ENCODE results near the gene TGFB1. TPM values are rescaled to one million over a fixed set of nuclear protein-coding genes. Genes with fewer than 3 reads are reported as not detected.

Gene TGFB1
- total RNA-seq (2021; fragmentation: NEBNext Ultra II Directional; extraction: Animal tissue kit (Norgen Biotek cat#: 25700)): 100 to 1,000 TPM; 150 to 163 (median 158) TPM
- long read RNA-seq, partial matches to known transcripts: 1 of 16 reads
- long read RNA-seq, other reads (novel, unspliced or antisense): 14 of 16 reads

DNA sequence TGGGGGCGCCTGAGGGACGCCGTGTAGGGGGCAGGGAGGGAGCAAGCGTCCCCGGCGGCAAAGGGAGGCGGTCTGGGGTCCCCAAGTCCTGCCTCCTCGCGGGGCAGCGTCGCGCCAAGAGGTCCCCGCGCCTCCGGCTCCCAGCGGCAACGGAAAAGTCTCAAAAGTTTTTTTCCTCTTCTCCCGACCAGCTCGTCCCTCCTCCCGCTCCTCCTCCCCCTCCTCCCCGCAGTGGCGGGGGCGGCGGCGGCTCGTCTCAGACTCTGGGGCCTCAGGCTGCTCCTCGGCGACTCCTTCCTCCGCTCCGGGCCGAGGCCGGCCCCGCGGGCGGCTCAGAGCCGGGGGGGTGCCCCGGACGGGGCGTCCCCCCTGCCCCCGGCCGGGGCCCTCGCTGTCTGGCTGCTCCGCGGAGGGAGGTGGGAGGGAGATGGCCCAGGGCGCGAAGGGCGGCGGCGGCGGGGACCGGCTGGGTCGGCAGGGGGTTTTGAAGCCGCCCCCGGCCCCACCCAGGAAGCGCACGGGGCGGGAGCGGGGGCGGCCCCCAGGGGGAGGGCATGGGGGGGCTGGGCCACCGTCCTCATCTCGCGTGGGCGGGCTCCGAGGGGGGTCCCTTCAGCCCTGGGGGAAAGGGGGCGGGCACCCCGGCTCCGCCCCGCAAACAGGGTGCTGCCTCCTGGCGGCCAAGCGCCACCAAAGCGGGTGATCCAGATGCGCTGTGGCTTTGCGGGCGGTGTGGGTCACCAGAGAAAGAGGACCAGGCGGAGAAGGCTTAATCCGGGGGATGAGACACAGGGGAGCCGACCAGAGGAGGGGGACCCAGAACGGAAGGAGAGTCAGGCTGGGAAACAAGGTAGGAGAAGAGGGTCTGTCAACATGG, at the start of gene TGFB1:
TSS of gene TGFB1 (minus strand) at position 457 of the 877 bp plus-strand sequence. CDS start 878 bp downstream, outside the sequence.
- H3K27me3 Mint-ChIP-seq (ENCODE audit: insufficient read depth): no peaks in the 10 kb centered on the region
- H3K4me1 Mint-ChIP-seq (ENCODE audit: low read depth): peaks cover 30% of the 10 kb centered on the region

DNA sequence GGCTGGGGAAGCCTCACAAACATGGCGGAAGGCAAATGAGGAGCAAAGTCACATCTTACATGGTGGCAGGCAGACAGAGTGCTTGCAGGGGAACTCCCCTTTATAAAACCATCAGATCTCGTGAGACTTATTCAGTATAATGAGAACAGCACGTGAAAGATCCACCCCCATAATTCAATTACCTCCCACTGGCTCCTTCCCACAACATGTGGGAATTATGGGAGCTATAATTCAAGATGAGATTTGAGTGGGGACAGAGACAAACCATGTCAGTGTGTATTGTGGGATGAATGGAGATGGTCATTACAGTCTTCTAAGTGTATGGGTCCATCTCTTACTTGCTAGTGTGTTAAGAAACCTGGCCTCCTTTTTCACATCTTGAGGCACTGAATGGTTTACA, 48.3 kb upstream of the TGFB1 start:
- TF ChIP-seq, protein P1, sequence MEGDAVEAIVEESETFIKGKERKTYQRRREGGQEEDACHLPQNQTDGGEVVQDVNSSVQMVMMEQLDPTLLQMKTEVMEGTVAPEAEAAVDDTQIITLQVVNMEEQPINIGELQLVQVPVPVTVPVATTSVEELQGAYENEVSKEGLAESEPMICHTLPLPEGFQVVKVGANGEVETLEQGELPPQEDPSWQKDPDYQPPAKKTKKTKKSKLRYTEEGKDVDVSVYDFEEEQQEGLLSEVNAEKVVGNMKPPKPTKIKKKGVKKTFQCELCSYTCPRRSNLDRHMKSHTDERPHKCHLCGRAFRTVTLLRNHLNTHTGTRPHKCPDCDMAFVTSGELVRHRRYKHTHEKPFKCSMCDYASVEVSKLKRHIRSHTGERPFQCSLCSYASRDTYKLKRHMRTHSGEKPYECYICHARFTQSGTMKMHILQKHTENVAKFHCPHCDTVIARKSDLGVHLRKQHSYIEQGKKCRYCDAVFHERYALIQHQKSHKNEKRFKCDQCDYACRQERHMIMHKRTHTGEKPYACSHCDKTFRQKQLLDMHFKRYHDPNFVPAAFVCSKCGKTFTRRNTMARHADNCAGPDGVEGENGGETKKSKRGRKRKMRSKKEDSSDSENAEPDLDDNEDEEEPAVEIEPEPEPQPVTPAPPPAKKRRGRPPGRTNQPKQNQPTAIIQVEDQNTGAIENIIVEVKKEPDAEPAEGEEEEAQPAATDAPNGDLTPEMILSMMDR (IDR thresholded peaks at IDR 0.05): no peak
- Mint-ChIP-seq H3K27ac (no peak overlapping the region), H3K4me1 (ENCODE audit: low read depth) (peaks cover 26% of the 10 kb centered on the region), H3K27me3 (ENCODE audit: insufficient read depth) (no peaks in the 10 kb centered on the region; the same call in 1 of the 2 replicates), H3K4me3 (no peak overlapping the region), H3K9me3 (no peaks in the 10 kb centered on the region), H3K36me3 (ENCODE audit: low read depth) (no peaks in the 10 kb centered on the region)
- no peak for DNase-seq

More for the DNA sequence above, at the start of gene TGFB1:
- Mint-ChIP-seq H3K9me3 (no peaks in the 10 kb centered on the region), H3K36me3 (ENCODE audit: low read depth) (no peaks in the 10 kb centered on the region; the same call in 1 of the 2 replicates), H3K27ac (peak within 1 kb of the TSS; percentile 79), H3K4me3 (peak within 1 kb of the TSS; percentile 99)
- TF ChIP-seq, protein P1 (IDR thresholded peaks at IDR 0.05): peak; percentile 95
- peak; percentile 80 for DNase-seq

DNA sequence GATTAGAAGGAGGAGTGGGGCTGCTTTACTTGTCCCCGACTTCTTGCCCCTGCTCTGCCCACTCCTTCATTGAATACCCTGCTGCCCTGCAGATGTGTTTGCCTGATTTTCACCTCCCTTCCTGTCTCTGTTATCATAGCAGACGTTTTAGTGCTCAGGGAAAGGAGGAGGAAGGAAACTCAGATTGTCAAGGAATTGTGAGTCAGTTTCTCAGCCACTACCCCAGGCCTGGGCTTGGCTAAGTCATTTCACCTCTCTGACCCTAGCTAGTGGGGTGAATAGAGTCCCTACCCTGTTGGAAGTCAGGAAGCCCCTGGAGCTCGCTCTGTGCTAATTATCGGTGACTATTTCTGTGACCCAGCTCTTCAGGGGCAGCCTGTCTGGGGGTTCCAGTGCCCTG, 47.8 kb upstream of the TGFB1 start:
- Mint-ChIP-seq H3K9me3 (no peaks in the 10 kb centered on the region), H3K27ac (no peak overlapping the region; the same call in 1 of the 2 replicates), H3K4me1 (ENCODE audit: low read depth) (peaks cover 29% of the 10 kb centered on the region), H3K4me3 (no peak overlapping the region), H3K27me3 (ENCODE audit: insufficient read depth) (no peaks in the 10 kb centered on the region; the same call in 1 of the 2 replicates), H3K36me3 (ENCODE audit: low read depth) (no peaks in the 10 kb centered on the region)
- no peak for DNase-seq
- TF ChIP-seq, protein P1 (IDR thresholded peaks at IDR 0.05): no peak

DNA sequence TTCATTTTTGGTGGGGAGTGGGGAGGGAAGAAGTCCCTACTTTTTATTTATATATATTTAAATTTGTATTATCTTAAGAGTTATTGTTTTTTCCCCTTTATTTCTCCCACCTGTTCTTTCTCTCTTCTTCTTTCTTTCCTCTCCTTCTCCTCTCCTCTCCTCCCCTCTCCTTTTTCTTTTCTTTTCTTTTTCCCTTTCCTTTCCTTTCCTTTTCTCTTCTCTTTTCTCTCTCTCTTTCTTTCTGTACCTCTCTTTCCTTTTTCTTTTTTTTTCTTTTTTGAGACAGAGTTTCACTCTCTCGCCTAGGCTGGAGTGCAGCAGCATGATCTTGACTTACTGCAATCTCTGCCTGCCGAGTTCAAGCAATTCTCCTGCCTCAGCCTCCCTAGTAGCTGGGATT, 45.8 kb upstream of the TGFB1 start:
- TF ChIP-seq, protein P1 (IDR thresholded peaks at IDR 0.05): no peak
- Mint-ChIP-seq H3K27me3 (ENCODE audit: insufficient read depth) (no peaks in the 10 kb centered on the region), H3K36me3 (ENCODE audit: low read depth) (no peaks in the 10 kb centered on the region), H3K4me1 (ENCODE audit: low read depth) (peaks cover 44% of the 10 kb centered on the region), H3K4me3 (peak overlapping the region; percentile 59), H3K9me3 (no peaks in the 10 kb centered on the region), H3K27ac (no peak overlapping the region)
- DNase-seq: no peak

- peak overlapping the region; percentile 100; the same call in 1 of the 2 replicates for H3K27ac Mint-ChIP-seq
- H3K9me3 Mint-ChIP-seq: no peaks in the 10 kb centered on the region
- TF ChIP-seq, protein P1 (IDR thresholded peaks at IDR 0.05): no peak
- H3K36me3 Mint-ChIP-seq (ENCODE audit: low read depth): no peaks in the 10 kb centered on the region
- H3K4me3 Mint-ChIP-seq: peak overlapping the region; percentile 98
- DNase-seq: no peak
- no peaks in the 10 kb centered on the region for H3K27me3 Mint-ChIP-seq (ENCODE audit: insufficient read depth)
- H3K4me1 Mint-ChIP-seq (ENCODE audit: low read depth): peaks cover 44% of the 10 kb centered on the region
Observed at GRCh38 chr19:41399091-41399490, 45.4 kb upstream of the TGFB1 start.

Measured in HFFc6 (cell line).